IMR-90 (cell line): ENCODE measurements around the gene STIM1. TPM values are rescaled to one million over a fixed set of nuclear protein-coding genes. Genes with fewer than 3 reads are reported as not detected.

ENCODE experiments used
- ATAC-seq: fragments of 200-7000 bp; cut with Tn5 transposase; 2 replicates; pipeline ENCODE4 v1.9.1; 2020; ENCODE audit warnings: low read depth, mild to moderate bottlenecking, moderate library complexity
- BruUV-seq: library from RNA; stranded (reverse); fragments of 400-500 nt; replicated peaks from 2 replicates; lab custom pipeline; 2021; lab: Mats Ljungman, UMichigan
- CTCF ChIA-PET: fragments of 300-600 bp; formaldehyde crosslinking; extraction: SDS; loops from one replicate; lab custom pipeline; 2021; ENCODE audit warnings: antibody characterized with exemption; lab: Yijun Ruan, JAX
- POLR2A ChIA-PET: fragments of 300-600 bp; sonication (Branson Sonifier 250); formaldehyde crosslinking; loops from one replicate; lab custom pipeline; 2022; ENCODE audit warnings: antibody characterized with exemption; ENCODE audit not compliant: unreplicated experiment; lab: Charles Lee
- DNase-seq: peaks from one replicate; pipeline ENCODE4 v3.0.0; 2013
- H2AFZ ChIP-seq: replicated peaks from 2 replicates; pipeline ENCODE3; 2013; ENCODE audit warnings: low read length, mild to moderate bottlenecking; ENCODE audit not compliant: poor library complexity
- H2AK5ac ChIP-seq: 2 replicates; pipeline ENCODE4 v1.6.1; 2013; ENCODE audit warnings: low read depth, low read length, inconsistent platforms
- H2AK9ac ChIP-seq: replicated peaks from 2 replicates; pipeline ENCODE3; 2013; ENCODE audit warnings: mild to moderate bottlenecking, low read depth, low read length, moderate library complexity; ENCODE audit not compliant: poor library complexity
- H2BK120ac ChIP-seq: 2 replicates; pipeline ENCODE4 v1.6.1; 2013; ENCODE audit warnings: low read depth, low read length, inconsistent platforms
- H2BK15ac ChIP-seq: 3 replicates; pipeline ENCODE4 v1.6.1; 2013; ENCODE audit warnings: low read depth, low read length, inconsistent platforms
- H2BK20ac ChIP-seq: 2 replicates; pipeline ENCODE4 v1.6.1; 2013; ENCODE audit warnings: low read depth, mild to moderate bottlenecking, inconsistent platforms, low read length, moderate library complexity
- H2BK5ac ChIP-seq: 2 replicates; pipeline ENCODE4 v1.6.1; 2013; ENCODE audit warnings: mild to moderate bottlenecking, low read depth, low read length, inconsistent platforms; ENCODE audit not compliant: poor library complexity, severe bottlenecking
- H3K14ac ChIP-seq: replicated peaks from 2 replicates; pipeline ENCODE4 v1.6.1; 2013; ENCODE audit warnings: low read depth, low read length, inconsistent platforms
- H3K18ac ChIP-seq: 2 replicates; pipeline ENCODE4 v1.6.1; 2013; ENCODE audit warnings: low read depth, low read length, control low read depth
- H3K23ac ChIP-seq: 2 replicates; pipeline ENCODE4 v1.6.1; 2013; ENCODE audit warnings: low read depth, low read length, inconsistent platforms
- H3K27ac ChIP-seq: 2 replicates; pipeline ENCODE4 v1.5.1; 2013; ENCODE audit warnings: mild to moderate bottlenecking, control low read depth, low read length; ENCODE audit not compliant: insufficient read depth
- H3K27me3 ChIP-seq: 2 replicates; pipeline ENCODE4 v1.6.1; 2013; ENCODE audit warnings: low read length; ENCODE audit not compliant: control insufficient read depth, insufficient read depth
- H3K36me3 ChIP-seq: 2 replicates; pipeline ENCODE4 v1.6.1; 2013; ENCODE audit warnings: low read length, mixed read lengths; ENCODE audit not compliant: control insufficient read depth, insufficient read depth
- H3K4ac ChIP-seq: 2 replicates; pipeline ENCODE4 v1.6.1; 2013; ENCODE audit warnings: low read depth, low read length, inconsistent platforms
- H3K4me1 ChIP-seq: 2 replicates; pipeline ENCODE4 v1.6.1; 2013; ENCODE audit warnings: low read length, mixed read lengths; ENCODE audit not compliant: control insufficient read depth, insufficient read depth
- H3K4me2 ChIP-seq: 2 replicates; pipeline ENCODE4 v1.6.1; 2013; ENCODE audit warnings: low read depth, mild to moderate bottlenecking, control low read depth, low read length, moderate library complexity
- H3K4me3 ChIP-seq: 2 replicates; pipeline ENCODE4 v1.5.1; 2013; ENCODE audit warnings: low read depth, mild to moderate bottlenecking, control low read depth, low read length, moderate library complexity; ENCODE audit not compliant: insufficient read depth
- H3K56ac ChIP-seq: 2 replicates; pipeline ENCODE4 v1.6.1; 2013; ENCODE audit warnings: low read length, inconsistent platforms; ENCODE audit not compliant: insufficient read depth; ENCODE audit errors: extremely low read depth
- H3K79me1 ChIP-seq, 2 experiments: 2 replicates each; pipeline ENCODE4 v1.6.1; 2013; ENCODE audit warnings: low read length in 2 of 2, inconsistent platforms in 1 of 2, low read depth in 1 of 2
- H3K9ac ChIP-seq: 2 replicates; pipeline ENCODE4 v1.6.1; 2013; ENCODE audit warnings: low read depth, low read length, control low read depth
- H3K9me1 ChIP-seq: 2 replicates; pipeline ENCODE4 v1.6.1; 2013; ENCODE audit warnings: low read length, inconsistent platforms; ENCODE audit not compliant: insufficient read depth
- H3K9me3 ChIP-seq: 2 replicates; pipeline ENCODE4 v1.6.1; 2013; ENCODE audit warnings: low read length; ENCODE audit not compliant: control insufficient read depth, insufficient read depth
- H4K20me1 ChIP-seq: 2 replicates; pipeline ENCODE4 v1.6.1; 2013; ENCODE audit warnings: low read length, inconsistent platforms; ENCODE audit not compliant: insufficient read depth
- H4K5ac ChIP-seq: 2 replicates; pipeline ENCODE4 v1.6.1; 2013; ENCODE audit warnings: mild to moderate bottlenecking, low read depth, low read length, control low read depth
- H4K8ac ChIP-seq, 2 experiments: 2 replicates each; pipeline ENCODE4 v1.6.1; 2013; ENCODE audit warnings: low read depth in 2 of 2, low read length in 2 of 2, control low read depth in 1 of 2, inconsistent platforms in 1 of 2
- H4K91ac ChIP-seq: 2 replicates; pipeline ENCODE4 v1.6.1; 2013; ENCODE audit warnings: low read depth, low read length, inconsistent platforms; ENCODE audit not compliant: insufficient read depth
- BHLHE40 ChIP-seq: fragments of 150-350 bp; IDR thresholded peaks from 2 replicates; pipeline ENCODE4 v1.6.1; 2016; ENCODE audit warnings: mild to moderate bottlenecking, low read depth, low read length
- CEBPB ChIP-seq: IDR thresholded peaks from 2 replicates; pipeline ENCODE4 v1.6.1; 2012; ENCODE audit warnings: low read depth, low read length, improper control_type of control experiment
- CHD1 ChIP-seq: IDR thresholded peaks from 2 replicates; pipeline ENCODE4 v1.6.1; 2012; ENCODE audit warnings: low read depth, low read length, improper control_type of control experiment
- FOS ChIP-seq: fragments of 150-350 bp; IDR thresholded peaks from 2 replicates; pipeline ENCODE4 v1.6.1; 2016; ENCODE audit warnings: low read depth, low read length
- MAFK ChIP-seq: IDR thresholded peaks from 2 replicates; pipeline ENCODE4 v1.6.1; 2012; ENCODE audit warnings: low read depth, low read length, improper control_type of control experiment
- MAZ ChIP-seq: IDR thresholded peaks from 2 replicates; pipeline ENCODE4 v1.6.1; 2012; ENCODE audit warnings: low read depth, mild to moderate bottlenecking, low read length, improper control_type of control experiment, moderate library complexity, borderline replicate concordance
- MXI1 ChIP-seq: IDR thresholded peaks from 2 replicates; pipeline ENCODE4 v1.6.1; 2012; ENCODE audit warnings: low read depth, mild to moderate bottlenecking, low read length, moderate library complexity, borderline replicate concordance
- NFE2L2 ChIP-seq: fragments of 150-350 bp; IDR thresholded peaks from 2 replicates; pipeline ENCODE4 v1.6.1; 2016; ENCODE audit warnings: low read depth, mild to moderate bottlenecking, low read length
- POLR2A ChIP-seq: IDR thresholded peaks from 2 replicates; pipeline ENCODE4 v1.6.1; 2012; ENCODE audit warnings: mild to moderate bottlenecking, low read depth, low read length
- RAD21 ChIP-seq: IDR thresholded peaks from 2 replicates; pipeline ENCODE4 v1.6.1; 2012; ENCODE audit warnings: low read length, improper control_type of control experiment
- RCOR1 ChIP-seq: IDR thresholded peaks from 2 replicates; pipeline ENCODE4 v1.6.1; 2012; ENCODE audit warnings: mild to moderate bottlenecking, low read length, improper control_type of control experiment; ENCODE audit not compliant: insufficient replicate concordance
- RFX5 ChIP-seq: IDR thresholded peaks from 2 replicates; pipeline ENCODE4 v1.8.0; 2012; ENCODE audit warnings: low read depth, mild to moderate bottlenecking, low read length, moderate library complexity
- SMC3 ChIP-seq: fragments of 150-350 bp; IDR thresholded peaks from 2 replicates; pipeline ENCODE4 v1.6.1; 2016; ENCODE audit warnings: low read depth, mild to moderate bottlenecking, antibody characterized with exemption, low read length, moderate library complexity
- WGBS, 2 experiments: methylation state at CpG; one replicate each; pipeline versions ENCODE4 v1.1.5 to v1.1.7; 2013; ENCODE audit warnings: missing lambda C conversion rate in 2 of 2; ENCODE audit not compliant: insufficient read length in 1 of 2; ENCODE audit errors: extremely low coverage in 2 of 2; 5-methylcytosine and 5-hydroxymethylcytosine counted together
- dilution Hi-C: fragments of 300-500 bp; cut with HindIII; formaldehyde crosslinking; loops from one replicate; pipeline ENCODE4 v1.14.3; 2018; ENCODE audit warnings: low sequenced_read_pairs; ENCODE audit not compliant: unreplicated experiment
- in situ Hi-C: fragments of 300-500 bp; cut with MboI; formaldehyde crosslinking; loops from 3 replicates; pipeline ENCODE4 v1.14.3; 2019; ENCODE audit warnings: low sequenced_read_pairs, inconsistent platforms, mixed read lengths
- intact Hi-C: fragments of 100-400 bp; cut with micrococcal nuclease; formaldehyde crosslinking; loops from 2 replicates; pipeline ENCODE4 v1.10.0; 2022
- polyA plus RNA-seq, 3 experiments: library from polyadenylated mRNA; depleted of rRNA; stranded (reverse); fragments of >200 nt; gene quantifications; 2 replicates each; pipeline ENCODE4 v1.2.3, GENCODE V29; 2012; ENCODE audit warnings: low replicate concordance in 1 of 3
- total RNA-seq: library from RNA; depleted of rRNA; stranded (reverse); fragments of >200 nt; gene quantifications from 2 replicates; pipeline ENCODE4 v1.2.3, GENCODE V29; 2012
- TF ChIP-seq, protein P1 (sequence below): fragments of 150-350 bp; IDR thresholded peaks from 2 replicates; pipeline ENCODE4 v1.6.1; 2016; ENCODE audit warnings: low read depth, mild to moderate bottlenecking, low read length, moderate library complexity, borderline replicate concordance
- TF ChIP-seq, protein P2 (sequence below): fragments of 150-350 bp; IDR thresholded peaks from 2 replicates; pipeline ENCODE4 v1.6.1; 2017; ENCODE audit warnings: mild to moderate bottlenecking, antibody characterized with exemption, low read length, low read depth

The STIM1 gene
- total and polyA plus RNA-seq, 2 of the 4 experiments (the other 2 are of a cell fraction) = 17.9 to 23.0 TPM

DNA sequence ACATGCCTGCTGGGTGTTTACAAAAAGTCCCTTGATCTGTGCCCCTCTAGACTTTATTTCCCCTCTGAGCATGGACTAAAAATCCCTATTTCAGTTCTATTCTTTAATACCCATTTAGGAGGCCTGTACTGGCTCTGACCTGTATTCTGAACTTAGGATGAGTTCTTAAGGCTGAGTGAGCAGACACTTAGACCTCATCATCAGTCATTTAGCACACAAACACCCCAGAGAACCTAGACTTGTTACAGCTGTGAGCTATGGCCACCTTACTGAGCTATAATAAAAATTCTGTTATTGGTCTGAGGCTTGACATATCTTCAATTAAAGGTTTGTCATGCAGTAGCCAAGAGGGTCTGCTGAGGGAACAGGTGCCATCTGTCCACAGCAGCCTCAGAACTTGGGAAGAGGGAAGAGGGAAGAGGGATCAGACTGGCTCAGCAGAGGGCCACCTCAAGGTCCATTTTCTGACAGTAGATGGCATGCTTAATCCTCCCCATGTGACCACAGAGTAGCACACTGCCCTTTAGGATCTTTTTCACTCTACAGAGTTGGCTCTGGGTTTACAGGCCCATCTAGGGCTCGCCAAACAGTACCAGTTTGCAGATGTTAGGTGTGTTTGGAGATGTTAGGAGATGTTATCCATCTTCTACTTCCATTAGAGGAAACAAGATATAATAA is 209.0 kb downstream of the STIM1 start:
- Histone ChIP-seq H3K4me2 (no peak overlapping the region), H4K20me1 (no peaks in the 10 kb centered on the region), H3K56ac (no peak overlapping the region), H3K9me3 (no peaks in the 10 kb centered on the region), H2BK20ac (no peak overlapping the region), H3K18ac (no peak overlapping the region), H3K27me3 (no peaks in the 10 kb centered on the region), H2BK15ac (no peak overlapping the region), H3K4me3 (no peak overlapping the region), H4K91ac (no peak overlapping the region), H2AK5ac (no peak overlapping the region), H3K9ac (no peak overlapping the region), H3K4ac (no peak overlapping the region; the same call in 1 of the 2 replicates), H4K8ac (no peak overlapping the region), H2AK9ac (no peak overlapping the region), H2BK120ac (no peak overlapping the region), H3K14ac (no peak overlapping the region), H4K5ac (no peak overlapping the region), H3K23ac (no peak overlapping the region), H2AFZ (no peak overlapping the region), H3K27ac (no peak overlapping the region), H3K79me1 (no peaks in the 10 kb centered on the region), H3K4me1 (no peaks in the 10 kb centered on the region; the same call in 1 of the 2 replicates), H3K36me3 (peaks cover 5% of the 10 kb centered on the region), H3K9me1 (peaks cover 2% of the 10 kb centered on the region), H2BK5ac (no peak overlapping the region)
- ATAC-seq = no peak
- ChIA-PET CTCF (interaction anchor here (1.2 to 3.0 kb wide), 4 partner anchors 9 to 223 kb away, joined by 4 to 8 read pairs (median 6); partner anchors contain the start of genes RHOG and STIM1), POLR2A (no interaction called here)
- no TSS peak for BruUV-seq
- in situ Hi-C loops = no loop called here
- intact Hi-C loops = no loop called here
- TF ChIP-seq NFE2L2 (no peak), BHLHE40 (no peak), CHD1 (no peak), POLR2A (no peak), FOS (no peak), MAZ (no peak), RFX5 (no peak), MAFK (no peak), RCOR1 (no peak), MXI1 (no peak), SMC3 (no peak), CEBPB (no peak), RAD21 (no peak)
- TF ChIP-seq, protein P1, sequence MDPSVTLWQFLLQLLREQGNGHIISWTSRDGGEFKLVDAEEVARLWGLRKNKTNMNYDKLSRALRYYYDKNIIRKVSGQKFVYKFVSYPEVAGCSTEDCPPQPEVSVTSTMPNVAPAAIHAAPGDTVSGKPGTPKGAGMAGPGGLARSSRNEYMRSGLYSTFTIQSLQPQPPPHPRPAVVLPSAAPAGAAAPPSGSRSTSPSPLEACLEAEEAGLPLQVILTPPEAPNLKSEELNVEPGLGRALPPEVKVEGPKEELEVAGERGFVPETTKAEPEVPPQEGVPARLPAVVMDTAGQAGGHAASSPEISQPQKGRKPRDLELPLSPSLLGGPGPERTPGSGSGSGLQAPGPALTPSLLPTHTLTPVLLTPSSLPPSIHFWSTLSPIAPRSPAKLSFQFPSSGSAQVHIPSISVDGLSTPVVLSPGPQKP = no peak
- TF ChIP-seq, protein P2, sequence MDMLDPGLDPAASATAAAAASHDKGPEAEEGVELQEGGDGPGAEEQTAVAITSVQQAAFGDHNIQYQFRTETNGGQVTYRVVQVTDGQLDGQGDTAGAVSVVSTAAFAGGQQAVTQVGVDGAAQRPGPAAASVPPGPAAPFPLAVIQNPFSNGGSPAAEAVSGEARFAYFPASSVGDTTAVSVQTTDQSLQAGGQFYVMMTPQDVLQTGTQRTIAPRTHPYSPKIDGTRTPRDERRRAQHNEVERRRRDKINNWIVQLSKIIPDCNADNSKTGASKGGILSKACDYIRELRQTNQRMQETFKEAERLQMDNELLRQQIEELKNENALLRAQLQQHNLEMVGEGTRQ = no peak
- dilution Hi-C loops = no loop called here
- WGBS, 2 experiments = no CpG with 5 or more reads among the region's 1 CpG
- no peak for DNase-seq
